K562 (cell line): ENCODE measurements around the gene HOXA2. TPM values are rescaled to one million over a fixed set of nuclear protein-coding genes. Genes with fewer than 3 reads are reported as not detected.

Experiments
- ATAC-seq: fragments of 200-7000 bp; cut with Tn5 transposase; 3 replicates; pipeline ENCODE4 v1.9.1; 2020; ENCODE audit warnings: moderate library complexity
- BruUV-seq: library from RNA; stranded (reverse); fragments of 400-500 nt; replicated peaks from 2 replicates; lab custom pipeline; 2021; lab: Mats Ljungman, UMichigan
- CTCF ChIA-PET: fragments of 300-600 bp; formaldehyde crosslinking; extraction: SDS; loops from one replicate; lab custom pipeline; 2021; ENCODE audit warnings: low intra/inter-chr PET ratio; lab: Yijun Ruan, JAX
- POLR2A ChIA-PET: fragments of 300-600, 350-650 bp; sonication (Branson Sonifier 250); formaldehyde crosslinking; extraction: SDS; loops from one replicate; lab custom pipeline; 2021; ENCODE audit warnings: antibody characterized with exemption, inconsistent platforms; lab: Yijun Ruan, JAX
- DNase-seq, 4 experiments: peaks; one replicate each; pipeline versions ENCODE4 v3.0.0 to v3.0.0-alpha.2; 2011 to 2018; ENCODE audit warnings: low spot score in 3 of 4, mixed read lengths in 3 of 4; ENCODE audit errors: extremely low read depth in 1 of 4
- FAIRE-seq: peaks from 2 replicates; lab custom pipeline; 2011; peaks lifted over from hg19 to GRCh38; lab: Jason Lieb, UNC
- H2AFZ ChIP-seq: 2 replicates; pipeline ENCODE4 v1.6.0; 2011; ENCODE audit warnings: low read depth, low read length, control low read depth, inconsistent platforms
- H3K27ac ChIP-seq: fragments of 200-600 bp; 3 replicates; pipeline ENCODE4 v1.8.0; 2011; ENCODE audit warnings: low read depth, mild to moderate bottlenecking, control low read depth, inconsistent platforms, low read length, moderate library complexity, mixed read lengths; ENCODE audit errors: extremely low read depth
- H3K27me3 ChIP-seq, 2 experiments: fragments of 300-600 bp in 1 of 2; 2 replicates in 1 of 2; 3 replicates in 1 of 2; pipeline versions ENCODE4 v1.6.0 to v1.8.0; 2011; ENCODE audit warnings: inconsistent platforms in 2 of 2, low read length in 2 of 2, mild to moderate bottlenecking in 1 of 2, mixed read lengths in 1 of 2, moderate library complexity in 1 of 2; ENCODE audit not compliant: control insufficient read depth in 2 of 2, insufficient read depth in 2 of 2
- H3K36me3 ChIP-seq: fragments of 300-600 bp; 3 replicates; pipeline ENCODE4 v1.8.0; 2011; ENCODE audit warnings: mild to moderate bottlenecking, low read length, inconsistent platforms; ENCODE audit not compliant: control insufficient read depth, insufficient read depth
- H3K4me1 ChIP-seq, 2 experiments: fragments of 200-600 bp in 1 of 2; replicated peaks in 1 of 2; 2 replicates in 1 of 2; 3 replicates in 1 of 2; pipeline versions ENCODE4 v1.5.1 to v1.8.0; 2011; ENCODE audit warnings: inconsistent platforms in 2 of 2, low read length in 2 of 2, mild to moderate bottlenecking in 1 of 2, mixed read lengths in 1 of 2, moderate library complexity in 1 of 2; ENCODE audit not compliant: control insufficient read depth in 2 of 2, insufficient read depth in 2 of 2
- H3K4me2 ChIP-seq: 2 replicates; pipeline ENCODE4 v1.6.1; 2011; ENCODE audit warnings: low read length, control low read depth, inconsistent platforms, mixed read lengths; ENCODE audit not compliant: insufficient read depth
- H3K4me3 ChIP-seq: fragments of 200-600 bp; sonication (generic), shearing (Covaris generic); 2 replicates; pipeline ENCODE4 v1.5.1; 2016; ENCODE audit warnings: control low read depth, inconsistent platforms
- H3K79me2 ChIP-seq: fragments of 200-600 bp; 3 replicates; pipeline ENCODE4 v1.8.0; 2011; ENCODE audit warnings: low read length, inconsistent platforms; ENCODE audit not compliant: control insufficient read depth, insufficient read depth
- H3K9ac ChIP-seq, 2 experiments: 2 replicates each; pipeline versions ENCODE4 v1.6.0 to v1.6.1; 2011; ENCODE audit warnings: low read depth in 2 of 2, low read length in 2 of 2, control low read depth in 1 of 2, inconsistent platforms in 1 of 2, mild to moderate bottlenecking in 1 of 2, mixed read lengths in 1 of 2; ENCODE audit not compliant: insufficient read depth in 1 of 2
- H3K9me1 ChIP-seq: one replicate; pipeline ENCODE4 v1.6.0; 2011; ENCODE audit warnings: inconsistent platforms, mild to moderate bottlenecking, low read length, moderate library complexity; ENCODE audit not compliant: control insufficient read depth, insufficient read depth
- H3K9me3 ChIP-seq: replicated peaks from 2 replicates; pipeline ENCODE4 v1.5.1; 2011; ENCODE audit warnings: low read depth, low read length, inconsistent platforms; ENCODE audit not compliant: control insufficient read depth, insufficient read depth
- H4K20me1 ChIP-seq: replicated peaks from 2 replicates; pipeline ENCODE4 v1.6.1; 2011; ENCODE audit warnings: low read length, inconsistent platforms, mixed read lengths; ENCODE audit not compliant: control insufficient read depth, insufficient read depth
- HSF4 ChIP-seq: fragments of 250-450 bp; sonication (Bioruptor Pico); IDR thresholded peaks from 2 replicates; pipeline ENCODE4 v2.1.2; 2022; ENCODE audit warnings: mild to moderate bottlenecking, moderate library complexity, borderline replicate concordance
- IRF1 ChIP-seq: sonication (generic); formaldehyde crosslinking; IDR thresholded peaks from 2 replicates; pipeline ENCODE4 v1.8.0; 2022; ENCODE audit warnings: missing genetic modification reagents, mild to moderate bottlenecking, borderline replicate concordance
- MLLT1 ChIP-seq, 2 experiments: fragments of 450-650 bp; IDR thresholded peaks; 2 replicates each; pipeline ENCODE4 v1.6.1; 2016
- MTA2 ChIP-seq: fragments of 450-650 bp; IDR thresholded peaks from 2 replicates; pipeline ENCODE4 v1.6.1; 2016; ENCODE audit warnings: low read depth
- PCBP1 ChIP-seq: fragments of 200-400 bp; formaldehyde crosslinking; IDR thresholded peaks from 2 replicates; pipeline ENCODE4 v1.6.1; 2018; ENCODE audit warnings: mild to moderate bottlenecking, low read depth, low read length; ENCODE audit not compliant: poor library complexity, severe bottlenecking
- RBM25 ChIP-seq: fragments of 200-400 bp; formaldehyde crosslinking; IDR thresholded peaks from 2 replicates; pipeline ENCODE4 v1.6.1; 2018; ENCODE audit warnings: low read length, low read depth, moderate library complexity; ENCODE audit not compliant: severe bottlenecking
- TEAD4 ChIP-seq, 2 experiments: sonication (generic) in 1 of 2; formaldehyde crosslinking in 1 of 2; IDR thresholded peaks; 2 replicates each; pipeline versions ENCODE4 v1.6.1 to v1.8.0; 2012 to 2022; ENCODE audit warnings: borderline replicate concordance in 1 of 2, inconsistent platforms in 1 of 2, low read length in 1 of 2, mild to moderate bottlenecking in 1 of 2, missing genetic modification reagents in 1 of 2
- ZKSCAN3 ChIP-seq: fragments of 250-450 bp; sonication (Bioruptor Pico); IDR thresholded peaks from 2 replicates; pipeline ENCODE4 v1.4.0; 2020
- ZNF551 ChIP-seq: fragments of 250-450 bp; sonication (Bioruptor Pico); IDR thresholded peaks from 2 replicates; pipeline ENCODE4 v1.5.0; 2021; ENCODE audit warnings: mild to moderate bottlenecking, moderate library complexity
- WGBS: fragments of 100-300 bp; shearing (Covaris generic); methylation state at CpG from one replicate; pipeline ENCODE4 v1.1.6; 2016; ENCODE audit warnings: low coverage, mixed read lengths; ENCODE audit not compliant: insufficient coverage; ENCODE audit errors: missing lambda C conversion rate; 5-methylcytosine and 5-hydroxymethylcytosine counted together
- in situ Hi-C: fragments of 300-500 bp; cut with MboI; formaldehyde crosslinking; loops from 4 replicates; pipeline ENCODE4 v1.15.0; 2018; ENCODE audit warnings: inconsistent platforms, mixed read lengths
- intact Hi-C: fragments of 100-400 bp; cut with micrococcal nuclease; formaldehyde crosslinking; loops from 2 replicates; pipeline ENCODE4 v1.14.2; 2022
- polyA plus RNA-seq, 8 experiments: library from polyadenylated mRNA; depleted of rRNA in 4 of 8; stranded (reverse) in 5 of 8; unstranded in 3 of 8; fragments of >200 nt; fragmentation: Nextera tagmentation in 2 of 8; fragmentation: Illumina TruSeq in 1 of 8; extraction: Ambion mirVana in 2 of 8; extraction: Trizol in 1 of 8; gene quantifications; 2 replicates each; pipeline versions ENCODE4 v1.2.1 to v1.2.3, GENCODE V29; 2011 to 2014; ENCODE audit warnings: inconsistent platforms in 1 of 8, missing spikeins in 1 of 8
- total RNA-seq, 7 experiments: library from RNA; depleted of rRNA in 6 of 7; stranded (reverse); fragments of >200 nt in 6 of 7; fragmentation: Illumina TruSeq in 2 of 7; extraction: Trizol in 2 of 7; gene quantifications; 2 replicates each; pipeline versions ENCODE4 v1.2.1 to v1.2.3, GENCODE V29; 2011 to 2021; ENCODE audit warnings: low replicate concordance in 1 of 7
- TF ChIP-seq, protein P1 (sequence below): fragments of 250-450 bp; sonication (Bioruptor Pico); IDR thresholded peaks from 2 replicates; pipeline ENCODE4 v1.8.0; 2021; ENCODE audit warnings: moderate library complexity, mild to moderate bottlenecking, inconsistent platforms

The HOXA2 gene
- total and polyA plus RNA-seq, 9 of the 15 experiments (the other 6 are each of a cell fraction or from before 2014, with no cell fraction given): 0.04 TPM; not detected in 8

- Histone ChIP-seq H3K4me3 (no peak overlapping the region), H2AFZ (no peak overlapping the region), H4K20me1 (no peaks in the 10 kb centered on the region)
- no peak for TF ChIP-seq RBM25
- TF ChIP-seq, all 486 proteins: peak for 0
- no peaks in the 10 kb centered on the region for H3K79me2 ChIP-seq
- H3K27ac ChIP-seq: no peak overlapping the region
- no peaks in the 10 kb centered on the region for H3K36me3 ChIP-seq
- H3K27me3 ChIP-seq: peaks cover 55 to 92% of the 10 kb centered on the region in 2 experiments
- H3K9me1 ChIP-seq: no peaks in the 10 kb centered on the region
- peaks cover 0 to 29% of the 10 kb centered on the region in 2 experiments; a peak in 2 of 5 replicates for H3K4me1 ChIP-seq
- CTCF ChIA-PET: no interaction called here
- ATAC-seq: no peak
- POLR2A ChIA-PET: interaction anchor here (0.6 kb wide), 2 partner anchors 21 to 769 kb away, joined by 3 to 4 read pairs; no protein-coding TSS in a partner anchor
- intact Hi-C loops: no loop called here
- WGBS: 2% methylated on average over 29 of the region's 30 CpGs
- H3K4me2 ChIP-seq: no peak overlapping the region
- DNase-seq: no peak
- no peaks in the 10 kb centered on the region for H3K9me3 ChIP-seq
- in situ Hi-C loops: loop anchor here (10.0 kb wide), 1 partner anchor 294 kb away; no protein-coding TSS in a partner anchor
- no peak for FAIRE-seq
- no peak overlapping the region for H3K9ac ChIP-seq
- no TSS peak for BruUV-seq
Measured at GRCh38 chr7:27148756-27149641, 46.5 kb upstream of the HOXA2 start.

DNA sequence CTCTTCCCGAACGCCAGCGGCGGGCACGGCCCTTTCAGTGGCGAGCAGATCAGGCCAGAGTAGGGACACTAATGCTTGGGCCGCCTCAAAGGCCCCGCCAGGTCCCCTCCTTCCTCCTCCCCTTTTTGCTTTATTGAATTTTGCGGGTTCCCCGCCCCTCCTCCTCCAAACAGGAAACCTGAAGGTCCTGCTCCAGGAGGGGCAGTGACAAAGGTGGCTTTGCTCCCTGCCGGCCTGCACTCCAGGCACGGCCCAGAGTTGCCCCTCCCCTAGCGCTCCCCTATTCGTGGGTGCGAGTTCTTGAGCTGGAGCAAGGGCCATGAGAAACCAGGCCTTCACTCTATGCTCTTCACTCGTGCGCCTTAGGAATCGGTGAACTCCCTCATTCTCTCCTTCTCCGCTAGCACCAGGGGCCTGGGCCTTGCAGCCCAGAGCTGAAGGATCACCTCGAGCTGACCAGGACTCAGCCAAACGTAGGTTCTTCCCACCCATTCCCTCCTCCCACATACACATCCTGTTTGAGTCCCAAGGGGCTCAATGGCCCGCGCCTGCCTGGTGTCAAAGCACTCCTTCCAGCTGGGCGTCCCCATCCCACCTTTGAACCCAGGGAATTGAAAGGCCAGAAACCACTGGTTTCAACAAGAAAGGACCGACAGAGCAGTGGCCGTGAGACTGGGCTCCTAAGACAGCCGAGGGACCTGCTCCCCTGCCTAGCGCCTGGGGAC, 45.7 kb upstream of the HOXA2 start:
- H3K9me1 ChIP-seq: no peaks in the 10 kb centered on the region
- no peak overlapping the region for H3K4me3 ChIP-seq
- CTCF ChIA-PET: no interaction called here
- no peak for DNase-seq
- in situ Hi-C loops (loop anchor here (10.0 kb wide), 1 partner anchor 293 kb away; no protein-coding TSS in a partner anchor), intact Hi-C loops (no loop called here)
- no peaks in the 10 kb centered on the region for H3K36me3 ChIP-seq
- H2AFZ ChIP-seq: no peak overlapping the region
- H3K9ac ChIP-seq: no peak overlapping the region
- H3K27me3 ChIP-seq: peaks cover 50 to 92% of the 10 kb centered on the region in 2 experiments
- no peak overlapping the region for H3K27ac ChIP-seq
- no peaks in the 10 kb centered on the region for H3K9me3 ChIP-seq
- no TSS peak for BruUV-seq
- H3K79me2 ChIP-seq: no peaks in the 10 kb centered on the region
- peaks cover 0 to 29% of the 10 kb centered on the region in 2 experiments; a peak in 2 of 5 replicates for H3K4me1 ChIP-seq
- H3K4me2 ChIP-seq: no peak overlapping the region
- 9% methylated on average over 25 of the region's 28 CpGs for whole genome bisulfite sequencing
- no peak for FAIRE-seq
- POLR2A ChIA-PET: no interaction called here
- ATAC-seq: no peak
- no peaks in the 10 kb centered on the region for H4K20me1 ChIP-seq
- TF ChIP-seq ZKSCAN3 (CRISPR knock-in tag) (no peak), IRF1 (CRISPR knock-in tag) (no peak), PCBP1 (no peak), MTA2 (no peak), HSF4 (CRISPR knock-in tag) (no peak), MLLT1 (IDR thresholded peaks at IDR 0.05) (no peak), TEAD4 (IDR thresholded peaks at IDR 0.05; ENCODE audit: low read length) (no peak), TEAD4 (CRISPR knock-in tag; IDR thresholded peaks at IDR 0.05; ENCODE audit: borderline replicate concordance) (no peak), ZNF551 (CRISPR knock-in tag) (no peak)
- TF ChIP-seq, protein P1, sequence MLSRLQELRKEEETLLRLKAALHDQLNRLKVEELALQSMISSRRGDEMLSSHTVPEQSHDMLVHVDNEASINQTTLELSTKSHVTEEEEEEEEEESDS (CRISPR knock-in tag): no peak
